Upper lobe of left lung (tissue), 6 donors: ENCODE results near the gene GDI1. TPM values are rescaled to one million over a fixed set of nuclear protein-coding genes. Genes with fewer than 3 reads are reported as not detected.
A peak's percentile ranks its signal among the peaks of the same experiment; 100 is the strongest.

Source experiments
- ATAC-seq, 2 donors: fragments of 200-7000 bp; cut with Tn5 transposase; one replicate each; pipeline ENCODE4 v1.9.1; 2022; ENCODE audit warnings: mild to moderate bottlenecking in 2 of 2, moderate library complexity in 2 of 2; ENCODE audit not compliant: low FRiP score in 2 of 2
- DNase-seq, 2 donors: peaks; one replicate each; pipeline ENCODE4 v3.0.0-alpha.2; 2019 to 2020
- H3K27ac ChIP-seq, 4 donors: fragments of 200-600 bp; sonication (generic); one replicate each; pipeline ENCODE4 v1.5.1; 2016 to 2019
- H3K27me3 ChIP-seq, 4 donors: fragments of 200-600 bp; sonication (generic); one replicate each; pipeline ENCODE4 v1.5.1; 2017 to 2019
- H3K36me3 ChIP-seq, 4 donors: fragments of 200-600 bp; sonication (generic); one replicate each; pipeline ENCODE4 v1.5.1; 2016 to 2019
- H3K4me1 ChIP-seq, 4 donors: fragments of 200-600 bp; sonication (generic); one replicate each; pipeline ENCODE4 v1.5.1; 2018 to 2019
- H3K4me3 ChIP-seq, 4 donors: fragments of 200-600 bp; sonication (generic); one replicate each; pipeline ENCODE4 v1.5.1; 2017 to 2019; ENCODE audit warnings: mild to moderate bottlenecking in 2 of 4, moderate library complexity in 1 of 4
- H3K9me3 ChIP-seq, 4 donors: fragments of 200-600 bp; sonication (generic); one replicate each; pipeline ENCODE4 v1.5.1; 2018 to 2019
- EP300 ChIP-seq, 4 donors: sonication (generic); formaldehyde crosslinking; IDR thresholded peaks; one replicate each; pipeline ENCODE4 v1.5.1; 2017; ENCODE audit warnings: antibody characterized with exemption in 4 of 4, control low read depth in 2 of 4
- POLR2A ChIP-seq, 4 donors: fragments of 450-650 bp; IDR thresholded peaks; one replicate each; pipeline ENCODE4 v1.5.1; 2016 to 2017; ENCODE audit warnings: antibody characterized with exemption in 4 of 4, mild to moderate bottlenecking in 2 of 4
- POLR2AphosphoS5 ChIP-seq, 2 donors: sonication (generic); formaldehyde crosslinking; IDR thresholded peaks; one replicate each; pipeline ENCODE4 v1.5.1; 2017; ENCODE audit warnings: antibody characterized with exemption in 2 of 2
- WGBS, 2 donors: methylation state at CpG; one replicate each; pipeline ENCODE4 v1.1.5; 2017 to 2018; 5-methylcytosine and 5-hydroxymethylcytosine counted together
- total RNA-seq, 6 donors: library from RNA; depleted of rRNA in 4 of 6; stranded (reverse); fragments of >200 nt in 4 of 6; gene quantifications; one replicate each; pipeline versions ENCODE4 v1.1.0 to v1.2.1, GENCODE V29; 2016 to 2021
- TF ChIP-seq, protein P1 (sequence below), 6 experiments: fragments of 450-650 bp in 4 of 6; fragments of 200-600 bp in 2 of 6; sonication (generic) in 2 of 6; IDR thresholded peaks; one replicate each; pipeline ENCODE4 v1.5.1; 2016 to 2019; ENCODE audit warnings: antibody characterized with exemption in 6 of 6
- donor health status: DM: no; HTN: no; CAD: no; lungs with moderate emphysema.
- donor health status: DM: no; HTN: yes; CAD: no; lungs with severe emphysema.

GDI1 gene
- total RNA-seq, 6 donors from 2014 or later: 81.2 to 237 (median 96.0) TPM

DNA sequence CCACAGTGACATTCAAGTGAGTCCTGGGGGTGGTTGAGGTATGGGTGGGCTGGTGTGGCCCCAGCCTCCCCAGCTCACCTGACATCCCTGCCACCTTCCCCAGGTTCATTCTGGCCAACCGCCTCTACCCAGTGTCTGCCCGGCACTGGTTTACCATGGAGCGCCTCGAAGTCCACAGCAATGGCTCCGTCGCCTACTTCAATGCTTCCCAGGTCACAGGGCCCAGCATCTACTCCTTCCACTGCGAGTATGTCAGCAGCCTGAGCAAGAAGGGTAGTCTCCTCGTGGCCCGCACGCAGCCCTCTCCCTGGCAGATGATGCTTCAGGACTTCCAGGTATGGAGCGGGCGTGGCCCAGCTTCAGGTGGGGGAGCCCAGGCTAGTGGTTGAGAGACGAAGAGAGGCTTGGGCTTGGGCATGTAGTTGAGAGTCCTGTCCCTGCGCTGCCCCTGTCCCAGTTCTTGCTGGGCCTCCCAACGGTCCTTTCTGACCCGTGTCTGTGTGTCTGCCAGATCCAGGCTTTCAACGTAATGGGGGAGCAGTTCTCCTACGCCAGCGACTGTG is 1.7 kb upstream of the GDI1 start:
- 93 to 100% methylated on average over 2 to 19 of the region's 19 CpGs for WGBS, 2 donors
- H3K36me3 ChIP-seq: peaks cover 0 to 49% (median 21%) of the 10 kb centered on the region in 4 donors
- no peaks in the 10 kb centered on the region for H3K27me3 ChIP-seq

DNA sequence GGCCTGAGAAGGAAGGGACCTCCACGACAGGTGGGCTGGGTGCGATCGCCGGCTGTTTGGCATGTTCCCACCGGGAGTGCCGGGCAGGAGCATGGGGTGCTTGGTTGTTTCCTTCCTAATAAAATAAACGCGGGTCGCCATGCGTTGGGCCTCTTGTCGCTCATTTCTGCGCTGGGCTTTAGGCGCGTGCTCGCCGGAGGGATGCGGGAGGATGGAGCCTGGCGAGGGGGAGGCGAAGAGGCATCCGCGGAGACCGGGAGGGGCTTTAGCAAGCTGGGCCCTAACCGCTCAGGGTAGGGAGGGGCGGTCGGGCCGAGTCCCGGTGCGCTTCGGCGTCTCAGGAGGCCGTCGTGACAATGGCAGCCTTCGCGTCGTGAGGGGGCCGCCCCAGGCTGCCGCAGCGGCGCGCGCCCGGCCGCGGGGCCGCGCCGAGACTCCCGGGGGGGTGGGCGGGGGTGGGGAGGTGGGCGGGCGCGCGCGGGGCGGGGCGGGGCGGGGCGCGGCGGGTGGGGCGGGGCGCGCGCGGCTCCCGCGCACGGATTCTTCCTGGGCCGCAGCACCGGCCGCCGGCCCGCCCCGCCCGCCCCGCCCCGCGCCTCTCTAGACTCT is 476 bp upstream of the GDI1 start:
- Histone ChIP-seq H3K9me3 (peaks cover 0 to 4% (median 0%) of the 10 kb centered on the region in 4 donors), H3K27me3 (no peaks in the 10 kb centered on the region), H3K4me3 (peak overlapping the region in 3 of 4 donors; percentile 73 to 84 (median 76)), H3K4me1 (peaks cover 3 to 23% (median 4%) of the 10 kb centered on the region in 4 donors), H3K27ac (peak overlapping the region; percentile 85 to 96 (median 88)), H3K36me3 (peaks cover 0 to 60% (median 27%) of the 10 kb centered on the region in 4 donors)
- DNase-seq (no peak), ATAC-seq (peak in 1 of 2 donors; percentile 68)
- WGBS, 2 donors: 7 to 58% methylated on average over 14 to 22 of the region's 78 CpGs
- TF ChIP-seq, protein P1, sequence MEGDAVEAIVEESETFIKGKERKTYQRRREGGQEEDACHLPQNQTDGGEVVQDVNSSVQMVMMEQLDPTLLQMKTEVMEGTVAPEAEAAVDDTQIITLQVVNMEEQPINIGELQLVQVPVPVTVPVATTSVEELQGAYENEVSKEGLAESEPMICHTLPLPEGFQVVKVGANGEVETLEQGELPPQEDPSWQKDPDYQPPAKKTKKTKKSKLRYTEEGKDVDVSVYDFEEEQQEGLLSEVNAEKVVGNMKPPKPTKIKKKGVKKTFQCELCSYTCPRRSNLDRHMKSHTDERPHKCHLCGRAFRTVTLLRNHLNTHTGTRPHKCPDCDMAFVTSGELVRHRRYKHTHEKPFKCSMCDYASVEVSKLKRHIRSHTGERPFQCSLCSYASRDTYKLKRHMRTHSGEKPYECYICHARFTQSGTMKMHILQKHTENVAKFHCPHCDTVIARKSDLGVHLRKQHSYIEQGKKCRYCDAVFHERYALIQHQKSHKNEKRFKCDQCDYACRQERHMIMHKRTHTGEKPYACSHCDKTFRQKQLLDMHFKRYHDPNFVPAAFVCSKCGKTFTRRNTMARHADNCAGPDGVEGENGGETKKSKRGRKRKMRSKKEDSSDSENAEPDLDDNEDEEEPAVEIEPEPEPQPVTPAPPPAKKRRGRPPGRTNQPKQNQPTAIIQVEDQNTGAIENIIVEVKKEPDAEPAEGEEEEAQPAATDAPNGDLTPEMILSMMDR (IDR thresholded peaks at IDR 0.05): no peak
- no peak for TF ChIP-seq POLR2AphosphoS5 (IDR thresholded peaks at IDR 0.05)
- TF ChIP-seq EP300 (IDR thresholded peaks at IDR 0.05): no peak
- TF ChIP-seq POLR2A (IDR thresholded peaks at IDR 0.05): no peak

More for the DNA sequence above, 1.7 kb upstream of the GDI1 start:
- H3K4me1 ChIP-seq: peaks cover 3 to 30% (median 5%) of the 10 kb centered on the region in 4 donors
- no peak for ATAC-seq
- peaks cover 0 to 4% (median 0%) of the 10 kb centered on the region in 4 donors for H3K9me3 ChIP-seq
- no peak overlapping the region for H3K4me3 ChIP-seq
- H3K27ac ChIP-seq: no peak overlapping the region
- no peak for DNase-seq
- TF ChIP-seq POLR2A (IDR thresholded peaks at IDR 0.05): no peak
- TF ChIP-seq EP300 (IDR thresholded peaks at IDR 0.05): no peak
- no peak for TF ChIP-seq POLR2AphosphoS5 (IDR thresholded peaks at IDR 0.05)
- TF ChIP-seq, protein P1 (IDR thresholded peaks at IDR 0.05): no peak

DNA sequence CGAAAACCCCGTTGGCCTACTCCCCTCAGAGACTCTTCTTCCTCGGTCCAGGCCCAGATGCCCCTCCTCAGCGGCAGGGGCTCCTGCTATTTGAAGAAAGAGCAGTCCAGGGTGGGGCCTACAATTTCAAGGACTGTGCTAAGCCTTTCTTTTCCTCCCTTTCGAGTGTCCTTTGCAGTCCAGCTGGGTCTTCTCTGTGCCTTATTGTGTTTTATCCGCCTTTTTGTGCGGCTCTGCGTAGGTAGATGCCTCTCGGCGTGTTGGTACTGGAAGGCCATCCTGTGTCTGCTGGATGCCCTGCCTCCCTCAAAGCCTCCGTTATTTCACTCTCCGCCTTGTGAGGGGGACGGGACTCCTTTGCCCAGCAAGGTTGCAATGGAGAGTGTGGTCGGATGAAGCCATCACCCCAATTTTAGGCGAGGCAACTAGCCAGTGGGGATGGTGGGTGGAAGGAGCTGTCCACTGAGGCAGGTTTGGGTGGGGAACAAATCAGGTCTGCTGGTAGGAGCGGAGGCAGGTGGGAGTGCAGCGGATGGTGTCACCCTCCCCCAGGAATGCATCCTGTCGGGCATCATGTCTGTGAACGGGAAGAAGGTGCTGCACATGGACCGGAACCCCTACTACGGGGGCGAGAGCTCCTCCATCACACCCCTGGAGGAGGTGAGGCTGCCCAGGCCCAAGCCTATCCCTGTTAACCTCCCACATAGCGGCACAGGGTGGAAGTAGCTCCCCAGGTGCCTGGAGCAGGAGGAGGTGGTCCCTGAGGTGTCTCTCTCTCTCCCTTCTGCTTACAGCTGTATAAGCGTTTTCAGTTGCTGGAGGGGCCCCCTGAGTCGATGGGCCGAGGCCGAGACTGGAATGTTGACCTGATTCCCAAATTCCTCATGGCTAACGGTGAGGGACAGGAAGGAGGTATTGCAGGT is 1.3 kb downstream of the GDI1 start:
- Histone ChIP-seq H3K4me3 (peak overlapping the region; percentile 53 to 84 (median 74)), H3K9me3 (peaks cover 0 to 4% (median 0%) of the 10 kb centered on the region in 4 donors), H3K36me3 (peaks cover 0 to 57% (median 29%) of the 10 kb centered on the region in 4 donors), H3K4me1 (peaks cover 3 to 23% (median 4%) of the 10 kb centered on the region in 4 donors), H3K27ac (peak overlapping the region in 3 of 4 donors; percentile 86 to 96 (median 90)), H3K27me3 (no peaks in the 10 kb centered on the region)
- ATAC-seq (no peak), DNase-seq (no peak)
- TF ChIP-seq EP300 (IDR thresholded peaks at IDR 0.05) (no peak), POLR2AphosphoS5 (IDR thresholded peaks at IDR 0.05) (no peak), POLR2A (IDR thresholded peaks at IDR 0.05) (no peak)
- TF ChIP-seq, protein P1 (IDR thresholded peaks at IDR 0.05): no peak
- WGBS, 2 donors: 43 to 66% methylated on average over 13 to 28 of the region's 28 CpGs

DNA sequence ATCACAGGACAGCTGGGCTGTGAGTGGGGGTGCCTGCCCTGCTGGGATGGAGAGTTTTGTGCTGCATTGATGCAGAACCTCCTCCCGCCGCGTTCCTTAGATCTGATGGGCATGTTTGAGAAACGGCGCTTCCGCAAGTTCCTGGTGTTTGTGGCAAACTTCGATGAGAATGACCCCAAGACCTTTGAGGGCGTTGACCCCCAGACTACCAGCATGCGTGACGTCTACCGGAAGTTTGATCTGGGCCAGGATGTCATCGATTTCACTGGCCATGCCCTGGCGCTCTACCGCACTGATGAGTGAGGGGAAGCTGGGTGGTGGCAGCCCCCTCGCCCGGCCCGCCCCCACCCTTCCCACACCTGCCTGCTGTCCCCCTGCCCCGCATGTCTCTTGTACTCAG is 2.9 kb downstream of the GDI1 start:
- Histone ChIP-seq H3K27ac (no peak overlapping the region), H3K4me3 (no peak overlapping the region), H3K9me3 (peaks cover 0 to 4% (median 0%) of the 10 kb centered on the region in 4 donors), H3K27me3 (no peaks in the 10 kb centered on the region), H3K4me1 (peaks cover 5 to 26% (median 6%) of the 10 kb centered on the region in 4 donors), H3K36me3 (peaks cover 0 to 41% (median 23%) of the 10 kb centered on the region in 4 donors)
- ATAC-seq: no peak
- 81 to 87% methylated on average over 6 to 18 of the region's 18 CpGs for WGBS, 2 donors
- DNase-seq: no peak
- TF ChIP-seq, protein P1 (IDR thresholded peaks at IDR 0.05): no peak
- no peak for TF ChIP-seq POLR2A (IDR thresholded peaks at IDR 0.05)
- no peak for TF ChIP-seq EP300 (IDR thresholded peaks at IDR 0.05)
- no peak for TF ChIP-seq POLR2AphosphoS5 (IDR thresholded peaks at IDR 0.05)
